ENCODE results near the gene RNF130.
"Not testable (repeated sequence)": the region's sequence is repeated elsewhere in the genome, so short reads cannot be mapped to it uniquely, and the experiment has no call there.

RNF130 gene

DNA sequence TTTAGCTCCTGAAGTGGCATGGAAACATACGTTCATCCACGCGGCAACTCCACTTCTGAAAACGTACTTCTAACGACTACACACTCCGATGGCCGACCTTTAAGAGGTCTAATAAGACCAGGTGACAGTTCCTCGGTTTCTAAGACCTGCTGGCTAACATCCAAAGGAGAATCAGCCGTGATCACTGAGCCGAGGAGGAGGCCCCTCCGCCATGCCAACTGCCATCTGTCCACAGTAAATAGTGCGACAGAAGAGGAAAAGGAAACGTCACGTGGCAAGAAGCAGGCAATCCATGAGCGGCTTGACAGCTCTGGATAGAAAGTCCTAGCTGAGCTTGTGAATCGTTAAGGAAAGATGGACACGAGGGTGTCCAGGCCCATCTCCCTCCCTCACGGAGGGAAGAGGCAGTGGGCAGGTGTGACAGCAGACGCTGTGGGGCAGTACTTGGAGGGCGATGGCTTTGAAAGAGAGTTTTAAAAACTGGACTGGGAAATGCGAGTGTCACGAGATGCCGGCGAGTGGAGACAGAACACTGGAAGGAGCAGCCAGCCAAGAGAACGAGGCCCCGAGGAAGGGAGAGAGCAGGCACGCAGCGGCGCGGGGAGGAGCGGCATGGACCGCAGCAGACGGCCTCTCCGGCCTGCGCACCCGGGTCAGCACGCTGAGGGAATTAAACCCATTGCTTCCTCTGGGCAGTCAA, 97.2 kb downstream of the RNF130 start:
- DNase-seq (ENCODE audit: low read depth) = no peak

DNA sequence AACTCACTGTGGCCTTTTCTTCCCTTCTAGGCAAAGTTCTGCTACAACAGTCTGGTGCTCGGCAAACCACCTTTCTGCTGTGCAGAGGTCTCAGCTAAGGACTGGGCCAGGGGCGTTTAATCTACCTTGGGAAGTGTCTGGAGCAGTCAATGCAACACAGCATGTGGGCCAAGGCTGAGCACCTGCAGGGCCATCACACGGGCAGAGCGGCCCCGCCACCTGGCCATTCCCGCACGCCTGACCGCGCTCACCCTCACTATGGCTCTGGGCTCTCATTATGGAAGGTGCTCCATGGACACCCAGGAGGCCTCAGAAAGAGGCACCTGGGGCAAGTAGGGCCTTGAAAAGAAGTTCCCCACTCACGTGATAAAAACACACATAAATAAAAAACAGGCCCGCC, 98.2 kb downstream of the RNF130 start:
- no peak for DNase-seq (ENCODE audit: low read depth)

DNA sequence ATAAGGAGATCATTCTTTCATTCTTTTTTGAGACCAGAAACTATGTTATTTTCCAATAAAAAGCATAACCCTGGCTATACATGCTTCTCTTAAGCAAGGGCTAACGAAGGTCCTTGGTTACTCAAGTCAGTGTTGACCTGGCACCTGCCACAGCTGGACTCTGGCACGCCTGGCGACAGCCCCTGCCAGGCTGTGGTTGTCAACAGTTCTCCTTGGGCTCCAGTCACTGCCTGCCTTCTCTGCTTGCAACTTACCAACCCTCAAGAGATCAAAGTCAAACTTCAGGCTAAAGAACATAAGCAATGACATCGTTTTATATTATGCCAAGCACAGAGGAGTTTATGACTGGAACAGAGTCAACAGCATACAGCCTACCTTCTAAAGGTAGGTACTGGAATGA, 102.4 kb downstream of the RNF130 start:
- no peak for DNase-seq (ENCODE audit: low read depth)

DNA sequence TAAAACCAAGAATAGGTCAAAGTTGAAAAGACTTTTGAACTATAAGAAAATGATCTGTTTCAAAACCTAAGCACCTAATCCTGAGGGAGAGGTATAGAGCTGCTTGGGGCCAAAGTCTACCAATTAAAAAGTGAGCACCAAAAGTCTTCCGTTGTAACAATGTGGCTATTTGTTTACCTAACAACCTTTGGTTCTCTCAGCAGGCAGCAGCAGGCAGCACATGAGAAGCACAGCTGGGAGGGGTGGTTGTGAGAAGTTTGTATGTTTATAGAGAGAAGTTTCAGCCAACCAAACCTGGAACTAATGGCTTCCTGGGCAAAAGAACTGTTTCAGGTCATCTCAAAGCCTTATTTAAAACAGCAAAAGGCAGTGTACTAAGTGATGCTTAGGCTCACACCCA, 104.1 kb downstream of the RNF130 start:
- no peak for DNase-seq (ENCODE audit: low read depth)

DNA sequence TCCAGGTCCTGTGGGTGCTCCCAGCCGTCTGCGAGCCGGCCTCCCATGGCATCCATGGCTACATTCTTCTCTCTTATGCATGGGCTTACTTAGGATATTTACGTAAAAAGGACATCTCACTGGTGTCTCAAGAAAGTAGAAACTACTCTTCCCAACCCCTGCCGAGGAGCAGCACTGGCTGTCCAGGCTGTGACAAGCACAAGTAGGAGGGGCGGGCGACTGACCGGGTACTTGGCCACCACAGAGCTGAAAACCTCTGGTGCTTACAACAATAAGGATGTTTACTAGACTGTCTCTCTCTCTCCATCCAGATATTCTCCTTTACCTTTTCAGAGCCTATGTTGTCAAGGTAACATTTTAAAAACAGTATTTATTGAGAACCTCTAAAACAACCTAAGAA, 107.5 kb downstream of the RNF130 start:
- DNase-seq (ENCODE audit: low read depth) = no peak

DNA sequence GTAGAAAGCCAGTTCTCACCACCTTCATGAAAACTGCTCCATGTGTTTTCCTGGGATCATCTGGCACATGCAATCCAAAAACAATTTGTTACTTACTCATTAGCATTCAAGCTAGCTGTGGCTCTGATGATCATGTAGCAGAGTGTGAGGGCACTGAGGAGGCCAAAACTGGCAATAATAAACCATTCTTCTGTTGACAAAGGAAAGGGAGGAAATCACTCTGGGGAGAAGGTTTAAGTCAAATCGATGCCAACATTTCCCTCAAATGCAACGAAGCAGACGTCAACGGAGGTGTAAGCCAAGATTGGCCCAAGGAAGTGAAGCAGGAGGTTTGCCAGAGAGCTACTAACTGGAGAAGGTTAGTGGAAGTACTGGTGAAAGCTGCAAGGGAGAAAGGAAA, 108.2 kb downstream of the RNF130 start:
- DNase-seq (ENCODE audit: low read depth) = no peak

DNA sequence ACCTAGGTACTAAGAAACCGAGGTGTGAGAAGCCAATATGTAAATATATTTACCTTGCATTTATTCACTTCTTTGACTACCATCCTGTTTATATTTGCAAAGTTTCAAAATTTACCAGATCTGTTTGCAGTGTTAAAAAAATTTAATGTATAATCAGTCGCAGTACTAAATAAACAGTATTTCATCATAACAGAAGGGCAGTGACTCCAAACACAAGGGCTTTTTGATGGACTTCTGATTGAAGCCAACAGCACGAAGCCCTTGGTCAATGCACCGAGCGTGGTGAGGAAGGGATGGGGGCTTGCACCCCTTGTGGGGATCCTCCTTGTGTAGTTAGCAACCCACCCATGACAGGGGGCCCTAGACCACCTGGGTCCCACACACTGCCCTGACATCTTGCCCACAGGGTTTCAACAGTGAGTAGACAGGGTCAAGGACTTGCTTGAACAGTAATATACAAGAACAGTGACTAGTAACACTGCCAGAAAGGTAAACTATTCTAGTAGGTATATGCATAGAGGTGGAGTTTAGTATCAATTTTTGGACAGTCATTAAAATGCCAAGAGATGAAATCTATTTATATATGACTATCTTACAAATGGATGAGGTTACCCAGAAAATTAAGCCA, 111.2 kb downstream of the RNF130 start:
- DNase-seq (ENCODE audit: low read depth) = no peak

DNA sequence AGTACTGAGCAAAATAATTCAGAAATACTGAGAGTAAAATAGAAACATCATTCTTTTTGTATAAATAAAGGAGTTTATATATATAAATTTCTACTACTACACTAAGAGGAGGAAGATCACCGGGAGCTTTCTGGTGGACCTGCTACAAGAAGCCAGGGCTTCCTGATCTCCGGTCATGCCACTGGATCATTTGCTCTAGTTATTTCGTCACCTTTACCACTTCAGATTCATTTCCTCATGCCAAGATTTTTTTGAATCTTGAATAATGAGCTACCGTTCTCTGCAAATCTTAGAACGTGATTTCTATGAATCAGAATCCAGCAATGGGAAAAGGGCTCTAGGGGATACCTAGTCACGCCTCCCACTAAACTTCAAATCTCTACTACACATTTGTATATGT, 111.9 kb downstream of the RNF130 start:
- no peak for DNase-seq (ENCODE audit: low read depth)

DNA sequence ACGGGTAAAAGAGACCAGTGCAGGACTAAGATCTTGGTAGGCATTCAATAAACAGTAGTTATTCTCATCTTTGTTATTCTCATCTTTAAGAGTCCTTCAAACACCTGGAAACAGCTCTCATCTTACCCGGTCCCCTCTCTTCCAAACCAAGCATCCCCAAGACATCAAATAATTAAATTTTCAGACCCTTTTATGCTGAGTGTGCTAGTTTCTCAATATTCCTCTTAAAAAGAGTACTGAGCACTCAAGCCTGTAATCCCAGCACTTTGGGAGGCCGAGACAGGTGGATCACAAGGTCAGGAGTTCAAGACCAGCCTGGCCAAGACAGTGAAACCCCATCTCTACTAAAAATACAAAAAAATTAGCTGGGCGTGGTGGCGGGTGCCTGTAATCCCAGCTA, 112.4 kb downstream of the RNF130 start:
- not testable (repeated sequence) for DNase-seq (ENCODE audit: low read depth)

DNA sequence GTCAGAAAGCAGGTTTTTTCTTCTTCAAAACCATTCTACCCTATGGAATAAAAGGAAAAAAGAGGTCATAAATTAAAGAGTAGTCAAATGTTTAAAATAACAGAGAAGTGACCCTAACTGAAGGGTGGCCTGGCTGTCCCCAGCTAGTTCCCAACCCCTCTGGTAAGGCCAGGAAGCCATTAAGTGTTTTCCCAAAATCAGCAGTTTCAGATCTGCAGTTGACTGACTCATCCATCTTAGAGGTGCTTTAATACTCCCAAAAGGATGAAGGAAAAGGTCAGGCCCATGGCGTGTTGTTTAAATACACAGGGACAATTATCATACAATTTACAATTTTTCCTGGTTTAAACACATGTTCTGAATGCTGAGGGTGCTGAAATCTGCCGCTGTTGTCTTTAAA, 115.9 kb downstream of the RNF130 start:
- no peak for DNase-seq (ENCODE audit: low read depth)

DNA sequence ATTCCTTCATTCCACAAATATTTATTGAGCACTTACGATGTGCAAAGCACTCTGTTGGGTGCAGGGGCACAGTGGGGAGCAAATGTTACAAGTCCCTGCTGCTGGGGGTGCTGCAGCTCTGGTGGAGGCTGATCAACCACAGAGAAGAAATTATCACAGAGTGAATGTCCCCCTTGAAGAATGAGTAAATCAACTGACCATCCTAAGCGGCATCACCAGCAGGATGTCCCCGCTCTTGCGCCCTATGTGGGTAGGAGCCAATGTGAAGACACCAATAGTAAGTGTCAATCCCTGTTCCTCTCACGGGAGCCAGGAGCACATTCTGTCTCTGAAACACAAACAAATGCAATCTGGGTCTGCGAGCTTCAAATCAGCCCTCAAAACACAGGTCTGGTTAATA, 116.5 kb downstream of the RNF130 start:
- no peak for DNase-seq (ENCODE audit: low read depth)

DNA sequence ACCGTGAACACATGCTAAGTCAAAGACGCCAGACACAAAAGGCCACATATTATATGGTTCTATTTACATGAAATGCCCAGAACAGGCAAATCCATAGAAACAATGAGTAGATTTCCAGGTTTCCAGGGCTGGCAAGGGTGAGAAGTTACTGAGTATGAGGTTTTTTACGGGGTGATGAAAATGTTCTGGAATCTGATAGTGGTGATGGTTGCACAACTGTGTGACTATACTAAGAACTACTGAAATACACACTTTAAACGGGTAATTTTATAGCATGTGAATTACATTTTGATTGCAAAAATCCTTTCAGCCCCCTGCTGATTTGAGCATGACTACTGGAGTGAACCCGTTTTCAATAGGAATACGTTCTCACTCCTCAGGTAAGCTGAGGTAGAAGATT, 117.1 kb downstream of the RNF130 start:
- no peak for DNase-seq (ENCODE audit: low read depth)

DNA sequence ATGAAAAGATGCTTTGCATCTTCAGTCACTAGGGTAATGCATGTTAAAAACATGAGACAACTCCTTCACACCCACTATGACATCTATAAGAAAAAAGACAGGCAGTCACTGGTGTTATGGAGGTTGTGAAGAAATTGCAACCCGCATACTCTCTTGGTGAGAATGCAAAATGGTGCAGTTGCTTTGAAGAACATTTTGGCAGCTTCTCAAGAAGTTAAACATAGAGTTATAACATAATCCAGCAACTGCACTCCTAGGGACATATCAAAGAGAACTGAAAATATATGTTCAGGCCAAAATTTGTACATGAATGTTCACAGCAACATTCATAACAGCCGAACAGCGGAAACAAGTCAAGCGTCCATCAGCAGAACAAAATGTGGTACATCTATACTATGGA, 117.6 kb downstream of the RNF130 start:
- no peak for DNase-seq (ENCODE audit: low read depth)

DNA sequence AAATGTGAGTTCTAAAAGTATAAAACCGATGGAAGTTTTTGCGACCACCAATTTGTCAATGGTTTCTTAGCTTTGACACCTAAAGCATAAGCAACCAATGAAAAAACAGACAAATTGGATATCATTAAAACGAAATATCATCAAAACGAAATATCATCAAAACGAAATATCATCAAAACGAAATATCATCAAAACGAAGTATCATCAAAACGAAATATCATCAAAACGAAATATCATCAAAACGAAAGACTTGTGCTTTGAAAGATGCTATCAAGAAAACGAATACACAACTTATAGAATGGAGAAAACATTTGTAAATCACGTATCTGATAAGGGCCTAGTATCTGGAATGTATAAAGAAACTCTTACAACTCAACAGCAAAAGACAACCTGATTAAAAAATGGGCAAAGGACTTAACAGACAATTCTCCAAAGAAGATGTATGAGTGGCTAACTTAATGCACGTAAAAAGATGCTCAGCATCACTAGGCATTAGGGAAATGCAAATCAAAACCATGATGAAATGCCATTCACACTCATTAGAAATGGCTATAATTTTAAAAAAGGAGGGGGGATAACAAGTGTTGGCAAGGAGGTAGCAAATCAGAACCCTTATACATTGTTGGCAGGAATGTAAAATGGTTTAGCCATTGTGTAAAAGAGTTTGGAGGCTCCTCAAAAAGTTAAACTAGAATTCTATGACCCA, 134.4 kb downstream of the RNF130 start:
- no peak for DNase-seq (ENCODE audit: low read depth)

DNA sequence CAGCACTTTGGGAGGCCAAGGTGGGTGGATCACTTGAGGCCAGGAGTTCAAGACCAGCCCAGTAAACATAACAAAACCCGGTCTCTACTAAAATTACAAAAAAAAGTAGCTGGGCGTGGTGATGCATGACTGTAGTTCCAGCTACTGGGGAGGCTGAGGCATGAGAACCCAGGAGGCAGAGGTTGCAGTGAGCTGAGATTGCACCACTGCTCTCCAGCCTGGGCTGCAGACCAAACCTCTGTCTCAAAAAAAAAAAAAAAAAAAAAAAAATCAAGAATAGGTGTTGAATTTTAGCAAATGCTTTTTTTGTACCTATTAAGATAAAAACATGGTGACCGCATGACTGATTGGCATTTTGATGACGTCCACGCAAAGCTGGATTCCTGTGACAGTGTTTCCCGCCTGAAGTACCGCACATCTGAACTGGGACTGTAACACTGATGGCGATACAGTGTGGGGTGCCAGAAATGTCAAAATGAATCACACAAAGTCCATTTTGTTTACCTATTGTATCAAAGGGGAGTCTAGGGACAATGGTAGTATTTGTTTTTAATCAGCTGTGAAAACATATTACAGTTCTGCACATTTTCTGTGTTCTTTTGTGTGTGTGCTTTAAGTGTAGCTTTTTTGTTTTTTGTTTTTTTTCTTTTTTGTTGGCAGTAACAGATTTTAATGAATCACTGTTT, 140.6 kb downstream of the RNF130 start:
- DNase-seq (ENCODE audit: low read depth) = no peak

DNA sequence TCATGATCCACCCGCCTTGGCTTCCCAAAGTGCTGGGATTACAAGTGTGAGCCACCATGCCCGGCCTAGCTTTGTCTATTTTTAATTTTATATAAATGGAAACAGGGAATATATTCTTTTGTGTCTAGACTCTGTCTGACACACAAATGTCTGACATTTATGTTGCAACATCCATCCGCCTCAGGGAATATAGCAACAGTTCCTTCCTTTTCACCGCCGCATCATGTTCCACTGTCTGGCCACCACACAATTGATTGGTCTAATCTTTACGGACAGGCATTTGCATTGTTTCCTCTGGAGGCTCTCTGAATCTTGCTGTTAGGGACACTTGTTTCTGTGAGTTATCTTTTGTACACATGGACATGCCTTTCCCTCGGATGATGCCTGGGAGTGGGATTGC, 143.7 kb downstream of the RNF130 start:
- no peak for DNase-seq (ENCODE audit: low read depth)

DNA sequence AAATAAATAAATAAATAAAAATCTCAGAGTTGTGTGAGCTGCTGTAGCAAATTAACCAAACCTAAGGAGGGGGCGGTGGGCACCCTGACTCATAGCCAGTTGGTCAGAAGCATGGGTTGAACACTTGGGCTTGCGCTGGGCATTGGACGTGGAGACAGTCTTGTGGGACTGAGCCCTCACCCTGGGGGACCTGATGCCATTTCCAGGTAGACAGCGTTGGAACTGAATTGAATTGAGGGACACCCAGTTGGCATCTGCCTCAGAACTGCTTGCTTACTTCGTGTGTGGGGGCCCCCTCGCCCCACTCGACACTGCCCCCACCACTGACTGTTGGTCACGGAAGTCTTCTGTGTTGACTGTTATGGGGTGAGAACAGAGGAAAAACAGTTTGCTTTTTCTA, 144.9 kb downstream of the RNF130 start:
- no peak for DNase-seq (ENCODE audit: low read depth)

DNA sequence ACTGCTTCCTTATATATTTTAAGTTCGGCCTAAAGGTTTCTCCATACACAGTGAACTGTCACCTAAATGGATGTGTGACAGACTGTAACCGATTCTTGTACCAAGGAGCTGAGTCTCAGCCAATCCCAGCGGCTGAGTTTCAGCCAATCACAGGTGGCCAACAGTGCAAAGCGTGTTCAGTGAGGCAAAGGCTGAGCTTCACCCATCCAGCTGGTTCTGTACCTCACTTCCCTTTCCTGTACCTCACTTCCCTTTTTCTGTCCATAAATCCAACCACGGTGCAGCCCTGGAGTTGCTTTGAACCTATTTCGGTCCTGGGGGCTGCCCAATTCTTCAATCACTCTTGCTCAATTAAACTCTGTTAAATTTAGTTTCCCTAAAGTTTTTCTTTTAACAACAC, 148.1 kb downstream of the RNF130 start:
- DNase-seq (ENCODE audit: low read depth) = no peak

DNA sequence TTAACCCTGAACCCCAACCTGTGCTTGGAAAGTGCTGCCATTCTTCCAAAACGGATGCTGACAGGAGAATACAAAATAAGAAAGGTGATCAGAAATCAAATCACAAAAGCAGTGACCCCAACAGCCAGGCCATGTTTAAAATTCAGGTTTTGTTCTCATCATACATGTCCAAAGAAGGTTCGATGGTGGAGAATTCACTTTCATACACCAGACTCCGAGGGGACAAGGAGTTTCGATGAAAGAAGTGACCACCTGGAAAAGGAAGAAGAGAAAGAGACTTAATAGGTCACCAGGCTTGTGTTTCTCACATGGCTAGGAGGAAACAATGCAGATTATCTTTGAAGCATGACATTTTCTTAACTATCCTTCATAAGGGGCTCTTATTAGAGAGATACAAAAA, 151.4 kb downstream of the RNF130 start:
- no peak for DNase-seq (ENCODE audit: low read depth)

DNA sequence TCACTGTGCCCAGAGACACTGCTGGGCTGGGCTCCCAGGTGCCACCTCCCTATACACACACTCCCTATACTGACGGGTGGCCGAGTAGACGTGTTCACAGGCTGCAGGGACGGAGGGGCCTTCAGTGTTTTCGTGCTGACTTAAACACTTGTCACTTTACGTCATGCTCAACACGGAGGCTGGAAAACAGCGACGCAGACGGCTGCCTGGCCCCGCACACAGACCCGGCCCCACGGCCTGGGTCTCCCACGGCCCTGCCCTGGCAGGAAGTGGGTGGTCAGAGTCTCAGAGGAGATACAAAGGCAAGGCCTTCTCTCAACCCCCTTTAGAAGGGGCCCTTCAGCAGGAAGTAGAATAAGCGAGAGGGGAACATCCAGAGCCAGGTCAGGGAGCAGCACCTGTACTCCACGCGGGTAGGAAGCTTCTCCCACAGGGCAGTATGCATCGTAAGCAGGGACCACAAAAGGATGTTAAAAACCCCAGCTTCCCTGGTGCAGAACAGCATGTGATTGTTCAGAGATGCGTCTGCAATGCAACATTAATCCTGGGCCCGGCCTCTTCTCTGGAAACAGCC, 152.0 kb downstream of the RNF130 start:
- DNase-seq (ENCODE audit: low read depth) = no peak

DNA sequence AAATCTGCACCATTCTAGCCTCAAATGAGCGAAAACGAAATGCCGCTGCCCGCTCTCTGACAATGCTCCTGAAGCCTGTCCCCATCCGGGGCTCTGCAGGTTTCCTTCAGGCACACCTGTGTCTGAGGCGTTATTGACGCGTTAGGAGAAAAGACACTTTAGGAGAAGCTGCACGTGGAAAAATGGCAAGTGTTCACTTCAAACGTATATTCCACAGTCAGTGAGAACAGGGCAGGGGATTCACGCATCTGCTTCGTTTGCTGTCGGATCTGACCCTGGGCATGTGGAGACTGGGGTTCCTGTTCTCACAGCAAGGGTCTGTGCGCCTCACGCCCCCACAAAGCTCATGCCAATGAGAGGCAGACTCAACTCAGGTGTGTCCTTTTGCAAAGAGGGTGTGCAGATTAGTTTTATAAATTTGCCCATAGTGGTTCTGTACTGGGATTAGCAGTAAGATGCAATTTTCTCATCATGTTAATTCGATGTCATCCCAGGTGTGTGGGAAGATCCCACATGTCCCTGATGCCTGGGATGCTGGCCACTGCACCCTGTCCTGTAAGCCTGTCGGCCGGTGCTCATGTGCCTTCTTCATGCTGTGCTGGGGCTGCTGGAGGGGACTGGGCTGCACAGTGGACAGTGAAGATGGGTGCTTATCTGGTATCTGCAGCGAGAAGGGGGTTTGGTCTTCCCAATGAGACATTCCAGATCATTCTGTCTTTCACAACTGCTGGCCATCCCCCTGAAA, 152.6 kb downstream of the RNF130 start:
- no peak for DNase-seq (ENCODE audit: low read depth)

DNA sequence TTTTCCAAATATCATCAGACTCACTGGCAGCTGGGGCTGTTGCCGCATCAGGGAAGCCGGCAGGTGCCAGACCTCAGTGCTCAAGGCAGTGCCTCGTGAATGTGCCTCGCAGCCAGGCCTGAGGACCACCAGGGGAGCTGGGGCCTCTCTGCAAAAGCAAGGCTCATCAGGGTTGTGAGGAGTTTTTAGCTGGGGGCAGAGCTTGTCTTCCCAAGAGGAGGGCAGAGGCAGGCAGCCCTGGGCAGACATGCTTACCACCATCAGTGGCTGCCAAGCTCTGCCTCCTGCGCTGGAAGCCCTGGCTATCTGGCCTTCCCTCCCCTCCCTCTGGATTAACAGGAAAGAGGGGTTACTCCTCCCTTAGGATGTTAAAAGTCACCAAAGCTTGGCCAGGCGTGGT, 155.0 kb downstream of the RNF130 start:
- no peak for DNase-seq (ENCODE audit: low read depth)
